HepG2 (cell line): ENCODE data around the gene NME1. TPM values are rescaled to one million over a fixed set of nuclear protein-coding genes. Genes with fewer than 3 reads are reported as not detected.
A peak's percentile ranks its signal among the peaks of the same experiment; 100 is the strongest.

Source experiments
- ATAC-seq: fragments of 200-7000 bp; cut with Tn5 transposase; 3 replicates; pipeline ENCODE4 v1.9.1; 2020; ENCODE audit warnings: mild to moderate bottlenecking, moderate library complexity
- BruUV-seq: library from RNA; stranded (reverse); fragments of 400-500 nt; replicated peaks from 2 replicates; lab custom pipeline; 2021; lab: Mats Ljungman, UMichigan
- CTCF ChIA-PET: fragments of 300-600 bp; formaldehyde crosslinking; extraction: SDS; loops from one replicate; lab custom pipeline; 2021; ENCODE audit warnings: low total read pairs, inconsistent platforms, low intra/inter-chr PET ratio; lab: Yijun Ruan, JAX
- POLR2A ChIA-PET: fragments of 350-600 bp; sonication (Branson Sonifier 250); formaldehyde crosslinking; loops from one replicate; lab custom pipeline; 2020; ENCODE audit warnings: antibody characterized with exemption, inconsistent platforms; lab: Yijun Ruan, JAX
- DNase-seq: peaks from one replicate; pipeline ENCODE4 v3.0.0-alpha.2; 2015; ENCODE audit warnings: low spot score
- FAIRE-seq: peaks from 3 replicates; lab custom pipeline; 2011; peaks lifted over from hg19 to GRCh38; lab: Jason Lieb, UNC
- H2AFZ ChIP-seq: one replicate; pipeline ENCODE4 v1.6.1; 2011; ENCODE audit warnings: low read length, inconsistent platforms
- H3K27ac ChIP-seq: fragments of 300-600 bp; 3 replicates; pipeline ENCODE4 v1.8.0; 2011; ENCODE audit warnings: mixed run types, mild to moderate bottlenecking, mixed read lengths, low read length, inconsistent platforms; ENCODE audit not compliant: insufficient read depth; ENCODE audit errors: extremely low read length
- H3K27me3 ChIP-seq, 2 experiments: fragments of 200-600 bp in 1 of 2; 2 replicates in 1 of 2; 3 replicates in 1 of 2; pipeline versions ENCODE4 v1.6.0 to v1.8.0; 2011; ENCODE audit warnings: low read length in 2 of 2, mild to moderate bottlenecking in 2 of 2, moderate library complexity in 2 of 2, inconsistent platforms in 1 of 2; ENCODE audit not compliant: insufficient read depth in 2 of 2, control insufficient read depth in 1 of 2
- H3K36me3 ChIP-seq, 2 experiments: fragments of 200-600 bp in 1 of 2; replicated peaks in 1 of 2; 2 replicates in 1 of 2; 3 replicates in 1 of 2; pipeline versions ENCODE4 v1.5.1 to v1.8.0; 2011; ENCODE audit warnings: low read length in 2 of 2, inconsistent platforms in 1 of 2; ENCODE audit not compliant: insufficient read depth in 2 of 2, control insufficient read depth in 1 of 2
- H3K4me1 ChIP-seq: 2 replicates; pipeline ENCODE4 v1.5.1; 2012; ENCODE audit warnings: low read length, inconsistent platforms; ENCODE audit not compliant: insufficient read depth
- H3K4me2 ChIP-seq: 2 replicates; pipeline ENCODE4 v1.6.0; 2011; ENCODE audit warnings: low read depth, low read length, inconsistent platforms
- H3K4me3 ChIP-seq, 3 experiments: fragments of 200-600 bp in 1 of 3; sonication (generic), shearing (Covaris generic) in 1 of 3; replicated peaks in 1 of 3; 2 replicates each; pipeline ENCODE4 v1.5.1; 2011 to 2016; ENCODE audit warnings: low read length in 3 of 3, inconsistent platforms in 2 of 3, low read depth in 2 of 3, mild to moderate bottlenecking in 2 of 3, control low read depth in 1 of 3, mixed read lengths in 1 of 3; ENCODE audit not compliant: insufficient read depth in 1 of 3
- H3K79me2 ChIP-seq: one replicate; pipeline ENCODE4 v1.6.1; 2011; ENCODE audit warnings: low read length, inconsistent platforms; ENCODE audit not compliant: insufficient read depth
- H3K9ac ChIP-seq: 2 replicates; pipeline ENCODE4 v1.6.0; 2011; ENCODE audit warnings: mild to moderate bottlenecking, low read depth, low read length, inconsistent platforms; ENCODE audit not compliant: insufficient read depth
- H3K9me3 ChIP-seq: 2 replicates; pipeline ENCODE4 v1.5.1; 2012; ENCODE audit warnings: mild to moderate bottlenecking, low read length
- H4K20me1 ChIP-seq: 2 replicates; pipeline ENCODE4 v1.6.0; 2011; ENCODE audit warnings: inconsistent platforms, mild to moderate bottlenecking, low read length, moderate library complexity; ENCODE audit not compliant: insufficient read depth
- MAFF ChIP-seq: IDR thresholded peaks from 2 replicates; pipeline ENCODE4 v1.6.1; 2011; ENCODE audit warnings: low read depth, low read length, improper control_type of control experiment
- MAFK ChIP-seq, 2 experiments: IDR thresholded peaks in 1 of 2; conservative IDR thresholded peaks in 1 of 2; 2 replicates each; pipeline ENCODE4 v1.6.1; 2011; ENCODE audit warnings: improper control_type of control experiment in 2 of 2, low read length in 2 of 2
- RBAK ChIP-seq: sonication (generic); formaldehyde crosslinking; IDR thresholded peaks from 2 replicates; pipeline ENCODE4 v1.5.1; 2020; ENCODE audit warnings: mild to moderate bottlenecking, missing genetic modification reagents
- ZNF563 ChIP-seq: sonication (generic); formaldehyde crosslinking; IDR thresholded peaks from 2 replicates; pipeline ENCODE4 v1.8.0; 2022; ENCODE audit warnings: mild to moderate bottlenecking, moderate library complexity, missing genetic modification reagents
- WGBS: methylation state at CpG from one replicate; pipeline ENCODE4 v1.1.6; 2017; ENCODE audit warnings: low lambda C conversion rate; 5-methylcytosine and 5-hydroxymethylcytosine counted together
- in situ Hi-C: cut with HindIII; loops from 2 replicates; pipeline ENCODE4 v1.10.0; 2017; ENCODE audit warnings: low pct_unique_long_range_greater_than_20kb; ENCODE audit not compliant: extremely low pct_ligation_motif_present
- intact Hi-C: fragments of 100-400 bp; cut with micrococcal nuclease; formaldehyde crosslinking; loops from one replicate; pipeline ENCODE4 v1.10.0; 2022; ENCODE audit not compliant: unreplicated experiment
- polyA plus RNA-seq, 8 experiments: library from polyadenylated mRNA; depleted of rRNA in 3 of 8; stranded (reverse) in 7 of 8; unstranded in 1 of 8; fragments of >200 nt; fragmentation: Illumina TruSeq in 4 of 8; extraction: Trizol in 4 of 8; gene quantifications; 2 replicates each; pipeline versions ENCODE4 v1.2.1 to v1.2.3, GENCODE V29; 2011 to 2016; ENCODE audit warnings: low read depth in 4 of 8, missing spikeins in 1 of 8, mixed read lengths in 1 of 8; ENCODE audit not compliant: insufficient read depth in 1 of 8
- total RNA-seq, 5 experiments: library from RNA; depleted of rRNA; stranded (reverse); fragments of >200 nt; fragmentation: Illumina TruSeq; extraction: Trizol; gene quantifications; 2 replicates each; pipeline ENCODE4 v1.2.3, GENCODE V29; 2016; ENCODE audit warnings: low read depth in 1 of 5

Gene NME1
- total and polyA plus RNA-seq, 2 of the 13 experiments (the other 11 are each of a cell fraction or from before 2014, with no cell fraction given) = 295 to 516 TPM

- in situ Hi-C loops (no loop called here), intact Hi-C loops (no loop called here)
- Histone ChIP-seq H3K4me2 (no peak overlapping the region), H3K9ac (no peak overlapping the region), H3K79me2 (no peaks in the 10 kb centered on the region), H2AFZ (no peak overlapping the region), H4K20me1 (no peaks in the 10 kb centered on the region), H3K4me1 (peaks cover 10% of the 10 kb centered on the region), H3K27me3 (no peaks in the 10 kb centered on the region), H3K4me3 (no peak overlapping the region), H3K27ac (no peak overlapping the region), H3K36me3 (peaks cover 15 to 66% of the 10 kb centered on the region in 2 experiments), H3K9me3 (no peaks in the 10 kb centered on the region)
- ChIA-PET CTCF (no interaction called here), POLR2A (no interaction called here)
- DNase-seq = no peak
- 93% methylated on average over 8 of the region's 8 CpGs for WGBS
- no peak for FAIRE-seq
- no TSS peak for BruUV-seq
- ATAC-seq = no peak
- TF ChIP-seq ZNF563 (CRISPR knock-in tag) (no peak), MAFK (conservative IDR thresholded peaks at IDR 0.05 in 1 of 2, IDR thresholded peaks at IDR 0.05 in 1 of 2; ENCODE audit: low read length in 2 of 2) (peak; percentile 84 to 90), MAFF (peak; percentile 87)
Observed at GRCh38 chr17:51185763-51186332, 32.5 kb downstream of the NME1 start.

GRCh38 chr17:51188271-51188833, 35.0 kb downstream of the NME1 start:
- Histone ChIP-seq H2AFZ (no peak overlapping the region), H3K4me1 (peaks cover 10% of the 10 kb centered on the region), H3K4me3 (no peak overlapping the region), H4K20me1 (no peaks in the 10 kb centered on the region), H3K9ac (no peak overlapping the region), H3K27me3 (no peaks in the 10 kb centered on the region), H3K36me3 (peaks cover 18 to 69% of the 10 kb centered on the region in 2 experiments), H3K27ac (no peak overlapping the region), H3K9me3 (no peaks in the 10 kb centered on the region), H3K79me2 (no peaks in the 10 kb centered on the region), H3K4me2 (no peak overlapping the region)
- intact Hi-C loops (no loop called here), in situ Hi-C loops (no loop called here)
- DNase-seq = no peak
- no TSS peak for BruUV-seq
- ChIA-PET CTCF (no interaction called here), POLR2A (no interaction called here)
- TF ChIP-seq MAFK (conservative IDR thresholded peaks at IDR 0.05 in 1 of 2, IDR thresholded peaks at IDR 0.05 in 1 of 2; ENCODE audit: low read length in 2 of 2) (peak; percentile 49 to 80; a peak in 3 of 4 replicates), MAFF (peak; percentile 52; the same call in 1 of the 2 replicates), RBAK (CRISPR knock-in tag) (no peak)
- no peak for FAIRE-seq
- no peak for ATAC-seq
- 95% methylated on average over 9 of the region's 9 CpGs for WGBS
